ENCODE results near the gene PIPOX. TPM values are rescaled to one million over a fixed set of nuclear protein-coding genes. Genes with fewer than 3 reads are reported as not detected.

PIPOX gene
- total RNA-seq, 4 donors from 2014 or later, result 0.58 to 1.7 (median 0.93) TPM; not detected in 1

GRCh38 chr17:29089601-29090044 is 46.7 kb downstream of the PIPOX start:
- Histone ChIP-seq H3K4me3 (replicated peaks in 1 of 3) (no peak overlapping the region), H3K36me3 (peaks cover 52 to 61% of the 10 kb centered on the region in 2 donors), H3K9me3 (no peaks in the 10 kb centered on the region), H3K27me3 (no peaks in the 10 kb centered on the region), H3K4me1 (no peaks in the 10 kb centered on the region), H3K27ac (no peak overlapping the region)
- intact Hi-C loops (cut with DNase I), result no loop called here
- no peak for DNase-seq
- 83 to 84% methylated on average over 17 to 20 of the region's 20 CpGs for WGBS, 2 donors
- TF ChIP-seq POLR2A (IDR thresholded peaks at IDR 0.05) (no peak), CTCF (IDR thresholded peaks at IDR 0.05) (no peak)

GRCh38 chr17:29090108-29090507 is 47.2 kb downstream of the PIPOX start:
- Histone ChIP-seq H3K4me1 (no peaks in the 10 kb centered on the region), H3K4me3 (replicated peaks in 1 of 3) (no peak overlapping the region), H3K9me3 (no peaks in the 10 kb centered on the region), H3K36me3 (peaks cover 52 to 65% of the 10 kb centered on the region in 2 donors), H3K27me3 (no peaks in the 10 kb centered on the region), H3K27ac (no peak overlapping the region)
- no peak for DNase-seq
- intact Hi-C loops (cut with DNase I), result no loop called here
- 74 to 79% methylated on average over 4 of the region's 4 CpGs for WGBS, 2 donors
- TF ChIP-seq POLR2A (IDR thresholded peaks at IDR 0.05), result no peak
- no peak for TF ChIP-seq CTCF (IDR thresholded peaks at IDR 0.05)

- Histone ChIP-seq H3K27ac (no peak overlapping the region), H3K36me3 (peaks cover 57 to 59% of the 10 kb centered on the region in 2 donors), H3K9me3 (no peaks in the 10 kb centered on the region), H3K4me3 (replicated peaks in 1 of 3) (no peak overlapping the region), H3K4me1 (no peaks in the 10 kb centered on the region), H3K27me3 (no peaks in the 10 kb centered on the region)
- intact Hi-C loops (cut with DNase I), result no loop called here
- WGBS, 2 donors, result 71 to 80% methylated on average over 12 of the region's 12 CpGs
- TF ChIP-seq POLR2A (IDR thresholded peaks at IDR 0.05), result no peak
- no peak for TF ChIP-seq CTCF (IDR thresholded peaks at IDR 0.05)
- no peak for DNase-seq
Measured at GRCh38 chr17:29090750-29091605, 48.0 kb downstream of the PIPOX start.

GRCh38 chr17:29091606-29092289 is 48.8 kb downstream of the PIPOX start:
- Histone ChIP-seq H3K4me1 (no peaks in the 10 kb centered on the region), H3K36me3 (peaks cover 57 to 59% of the 10 kb centered on the region in 2 donors), H3K27me3 (no peaks in the 10 kb centered on the region), H3K9me3 (no peaks in the 10 kb centered on the region), H3K27ac (no peak overlapping the region), H3K4me3 (replicated peaks in 1 of 3) (no peak overlapping the region)
- intact Hi-C loops (cut with DNase I), result no loop called here
- WGBS, 2 donors, result 90 to 97% methylated on average over 8 to 12 of the region's 13 CpGs
- TF ChIP-seq POLR2A (IDR thresholded peaks at IDR 0.05) (no peak), CTCF (IDR thresholded peaks at IDR 0.05) (no peak)
- no peak for DNase-seq
